Measurements from ENCODE around the gene BIRC3.

The BIRC3 gene

GRCh38 chr11:102317099-102317767, at the start of gene BIRC3:
Gene BIRC3 (plus strand): TSS chr11:102317484. CDS start chr11:102324510, 7,026 bp downstream.
- DNase-seq (ENCODE audit: low spot score), result peak; percentile 88

- no peak for DNase-seq (ENCODE audit: low spot score)
These were observed 49.7 kb upstream of the BIRC3 start for GRCh38 chr11:102267609-102268008.

GRCh38 chr11:102268083-102268984, 49.0 kb upstream of the BIRC3 start:
- peak; percentile 95 for DNase-seq (ENCODE audit: low spot score)

- DNase-seq (ENCODE audit: low spot score), result no peak
These were observed 48.3 kb upstream of the BIRC3 start for GRCh38 chr11:102268985-102269470.

- DNase-seq (ENCODE audit: low spot score), result no peak
These were observed 47.4 kb upstream of the BIRC3 start for GRCh38 chr11:102269927-102270326.

GRCh38 chr11:102272047-102272824, 45.0 kb upstream of the BIRC3 start:
- no peak for DNase-seq (ENCODE audit: low spot score)

GRCh38 chr11:102274628-102275027, 42.7 kb upstream of the BIRC3 start:
- DNase-seq (ENCODE audit: low spot score), result no peak

GRCh38 chr11:102276362-102276761, 40.9 kb upstream of the BIRC3 start:
- no peak for DNase-seq (ENCODE audit: low spot score)

GRCh38 chr11:102276783-102277182, 40.5 kb upstream of the BIRC3 start:
- DNase-seq (ENCODE audit: low spot score), result no peak

- DNase-seq (ENCODE audit: low spot score), result no peak
These were observed 37.6 kb upstream of the BIRC3 start for GRCh38 chr11:102279641-102280170.

GRCh38 chr11:102280245-102280833, 36.9 kb upstream of the BIRC3 start:
- no peak for DNase-seq (ENCODE audit: low spot score)

- DNase-seq (ENCODE audit: low spot score), result no peak
These were observed 34.2 kb upstream of the BIRC3 start for GRCh38 chr11:102283116-102283485.

GRCh38 chr11:102284008-102284407, 33.3 kb upstream of the BIRC3 start:
- no peak for DNase-seq (ENCODE audit: low spot score)

GRCh38 chr11:102286292-102286691, 31.0 kb upstream of the BIRC3 start:
- no peak for DNase-seq (ENCODE audit: low spot score)

- peak; percentile 78 for DNase-seq (ENCODE audit: low spot score)
These were observed 29.1 kb upstream of the BIRC3 start for GRCh38 chr11:102287964-102288724.

- no peak for DNase-seq (ENCODE audit: low spot score)
These were observed 28.6 kb upstream of the BIRC3 start for GRCh38 chr11:102288725-102289083.

- no peak for DNase-seq (ENCODE audit: low spot score)
These were observed 27.7 kb upstream of the BIRC3 start for GRCh38 chr11:102289592-102289991.

GRCh38 chr11:102291831-102292230, 25.5 kb upstream of the BIRC3 start:
- DNase-seq (ENCODE audit: low spot score), result no peak

GRCh38 chr11:102292933-102293332, 24.4 kb upstream of the BIRC3 start:
- DNase-seq (ENCODE audit: low spot score), result no peak

- peak; percentile 52 for DNase-seq (ENCODE audit: low spot score)
These were observed 23.2 kb upstream of the BIRC3 start for GRCh38 chr11:102293873-102294601.
